AG04449 (cell line): Measurements from ENCODE around the gene CEACAM16.

Source experiments
- CTCF ChIA-PET: fragments of 350-600 bp; formaldehyde crosslinking; extraction: SDS; loops from one replicate; lab custom pipeline; 2021; ENCODE audit warnings: antibody characterized with exemption; lab: Yijun Ruan, JAX
- POLR2A ChIA-PET: fragments of 400-600, 350-600 bp; formaldehyde crosslinking; extraction: SDS; loops from one replicate; lab custom pipeline; 2020; ENCODE audit warnings: antibody characterized with exemption, inconsistent platforms; lab: Yijun Ruan, JAX
- DNase-seq: peaks from one replicate; pipeline ENCODE4 v3.0.0-alpha.2; 2010; ENCODE audit warnings: low read depth, low spot score
- H3K4me3 ChIP-seq: 2 replicates; pipeline ENCODE4 v1.5.1; 2011; ENCODE audit warnings: low read depth, mild to moderate bottlenecking, control low read depth, low read length
- CTCF ChIP-seq: IDR thresholded peaks from one replicate; pipeline ENCODE4 v1.5.1; 2011; ENCODE audit warnings: mild to moderate bottlenecking, moderate library complexity, low read length, control low read depth, inconsistent platforms; ENCODE audit not compliant: insufficient read depth; ENCODE audit errors: missing control alignments

CEACAM16 gene

GRCh38 chr19:44754750-44755080 is 55.8 kb downstream of the CEACAM16 start:
- peak overlapping the region; percentile 53; the same call in 1 of the 2 replicates for H3K4me3 ChIP-seq
- no peak for DNase-seq
- no peak for TF ChIP-seq CTCF
- ChIA-PET POLR2A (interaction anchor here (0.9 to 1.8 kb wide), 4 partner anchors 8 to 16 kb away, joined by 3 to 12 read pairs (median 4); no protein-coding TSS in a partner anchor), CTCF (interaction anchor here (2.1 to 5.7 kb wide), 4 partner anchors 16 to 31 kb away, joined by 21 to 50 read pairs (median 38); no protein-coding TSS in a partner anchor)

- DNase-seq, result no peak
- POLR2A ChIA-PET, result interaction anchor here (1.0 to 1.4 kb wide), 2 partner anchors 13 to 16 kb away, joined by 3 to 4 read pairs; no protein-coding TSS in a partner anchor
- no peak overlapping the region for H3K4me3 ChIP-seq
- TF ChIP-seq CTCF, result no peak
- CTCF ChIA-PET, result interaction anchor here (1.2 to 5.7 kb wide), 4 partner anchors 10 to 31 kb away, joined by 3 to 50 read pairs (median 26); no protein-coding TSS in a partner anchor
These were observed 56.3 kb downstream of the CEACAM16 start for GRCh38 chr19:44755219-44755618.

- ChIA-PET POLR2A (interaction anchor here (1.4 kb wide), 1 partner anchor 14 kb away, joined by 4 read pairs; no protein-coding TSS in a partner anchor), CTCF (interaction anchor here (1.2 to 5.7 kb wide), 4 partner anchors 9 to 32 kb away, joined by 3 to 50 read pairs (median 26); no protein-coding TSS in a partner anchor)
- H3K4me3 ChIP-seq, result no peak overlapping the region; the same call in 1 of the 2 replicates
- no peak for TF ChIP-seq CTCF
- DNase-seq, result no peak
These were observed 57.2 kb downstream of the CEACAM16 start for GRCh38 chr19:44756089-44756562.

GRCh38 chr19:44757057-44757734 is 58.2 kb downstream of the CEACAM16 start:
- peak overlapping the region; percentile 59 for H3K4me3 ChIP-seq
- DNase-seq, result no peak
- TF ChIP-seq CTCF, result no peak
- ChIA-PET CTCF (interaction anchor here (0.7 to 5.7 kb wide), 11 partner anchors 8 to 186 kb away, joined by 3 to 50 read pairs (median 4); no protein-coding TSS in a partner anchor), POLR2A (interaction anchor here (1.0 to 1.3 kb wide), 3 partner anchors 8 to 15 kb away, joined by 3 to 6 read pairs (median 3); no protein-coding TSS in a partner anchor)

GRCh38 chr19:44757735-44758505 is 59.0 kb downstream of the CEACAM16 start:
- TF ChIP-seq CTCF, result peak; percentile 16
- H3K4me3 ChIP-seq, result peak overlapping the region; percentile 59
- ChIA-PET POLR2A (interaction anchor here (1.0 to 1.3 kb wide), 4 partner anchors 9 to 16 kb away, joined by 3 to 6 read pairs (median 3); no protein-coding TSS in a partner anchor), CTCF (interaction anchor here (0.7 to 5.7 kb wide), 11 partner anchors 9 to 187 kb away, joined by 3 to 50 read pairs (median 4); no protein-coding TSS in a partner anchor)
- no peak for DNase-seq
